Left cardiac atrium (tissue), 4 donors: Measurements from ENCODE around the gene GSTP1. TPM values are rescaled to one million over a fixed set of nuclear protein-coding genes. Genes with fewer than 3 reads are reported as not detected.
A peak's percentile ranks its signal among the peaks of the same experiment; 100 is the strongest.
"Not testable (repeated sequence)": the region's sequence is repeated elsewhere in the genome, so short reads cannot be mapped to it uniquely, and the experiment has no call there.

Experiments
- ATAC-seq, 2 donors: fragments of 200-7000 bp; cut with Tn5 transposase; one replicate each; pipeline ENCODE4 v1.9.1; 2020; ENCODE audit warnings: mild to moderate bottlenecking in 2 of 2, moderate library complexity in 2 of 2
- DNase-seq: peaks from one replicate; pipeline ENCODE4 v3.0.0-alpha.2; 2020
- intact Hi-C, 2 donors: fragments of 100-400 bp; cut with DNase I; formaldehyde crosslinking; loops; one replicate each; pipeline versions ENCODE4 v1.14.1 to v1.15.1; 2022 to 2023
- total RNA-seq, 2 donors: library from RNA; stranded (reverse); fragmentation: NEBNext Ultra II Directional; extraction: Animal tissue kit (Norgen Biotek cat#: 25700); gene quantifications; one replicate each; pipeline ENCODE4 v1.2.1, GENCODE V29; 2021
- donor health status: DM: no; HTN: yes; CAD: no.
- donor health status: DM: no; HTN: yes; CAD: no; lungs with severe emphysema.
- donor health status: DM: yes; HTN: yes; CAD: no.
- donor health status: Dilated cardiomyopathy.

Gene GSTP1
- total RNA-seq, 2 donors from 2014 or later = 314 to 337 TPM

DNA sequence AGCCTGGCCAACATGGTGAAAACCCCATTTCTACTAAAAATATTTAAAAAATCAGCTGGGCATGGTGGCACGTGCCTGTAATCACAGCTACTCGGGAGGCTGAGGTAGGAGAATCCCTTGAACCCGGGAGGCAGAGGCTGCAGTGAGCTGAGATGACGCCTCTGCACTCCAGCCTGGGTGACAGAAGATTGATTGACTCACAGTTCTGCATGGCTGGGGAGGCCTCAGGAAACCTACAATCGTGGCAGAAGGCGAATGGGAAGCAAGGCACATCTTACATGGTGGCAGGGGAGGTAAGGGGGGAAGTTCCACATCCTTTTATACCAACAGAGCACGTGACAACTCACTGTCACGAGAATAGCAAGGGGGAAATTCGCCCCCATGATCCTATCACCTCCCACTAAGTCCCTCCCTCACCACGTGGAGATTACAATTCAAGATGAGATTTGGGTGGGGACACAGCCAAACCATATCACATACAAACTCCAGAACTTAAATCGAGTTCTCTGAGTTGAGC, 5.3 kb downstream of the GSTP1 start:
- DNase-seq, ATAC-seq, intact Hi-C loops: not testable (repeated sequence)

DNA sequence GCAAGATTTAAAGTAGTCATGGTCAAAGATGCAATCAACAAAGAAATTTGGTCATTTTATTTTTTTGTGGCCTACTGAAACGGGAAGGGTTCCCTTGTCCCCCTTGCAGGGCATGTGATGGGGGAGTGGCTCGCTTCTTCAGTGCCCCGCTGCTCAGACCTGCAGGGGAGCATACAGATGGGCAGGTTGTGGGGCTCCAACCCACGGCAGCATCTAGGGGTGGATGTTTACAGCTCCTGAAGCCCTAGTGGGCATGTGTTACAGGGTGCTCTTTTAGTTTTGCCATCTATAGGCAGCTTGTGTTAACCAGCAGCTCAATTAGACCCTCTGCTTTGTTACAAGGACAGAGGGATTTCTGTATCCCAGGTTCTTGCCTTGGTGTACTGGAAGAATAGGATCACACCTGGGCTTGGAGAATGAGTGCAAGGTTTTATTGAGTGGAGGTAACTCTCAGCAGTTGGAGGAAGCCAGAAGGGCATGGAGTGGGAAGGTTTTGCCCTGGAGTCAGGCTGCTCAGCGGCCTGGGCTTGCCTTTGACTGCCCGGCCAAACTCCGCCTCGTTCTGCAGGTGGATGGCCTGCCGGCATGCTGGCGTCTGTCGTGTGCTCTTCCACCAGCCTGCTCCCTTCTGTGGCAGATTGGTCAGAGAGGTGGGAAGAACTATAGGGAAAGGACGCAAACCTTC, 9.4 kb downstream of the GSTP1 start:
- no peak for ATAC-seq
- intact Hi-C loops = no loop called here
- no peak for DNase-seq

DNA sequence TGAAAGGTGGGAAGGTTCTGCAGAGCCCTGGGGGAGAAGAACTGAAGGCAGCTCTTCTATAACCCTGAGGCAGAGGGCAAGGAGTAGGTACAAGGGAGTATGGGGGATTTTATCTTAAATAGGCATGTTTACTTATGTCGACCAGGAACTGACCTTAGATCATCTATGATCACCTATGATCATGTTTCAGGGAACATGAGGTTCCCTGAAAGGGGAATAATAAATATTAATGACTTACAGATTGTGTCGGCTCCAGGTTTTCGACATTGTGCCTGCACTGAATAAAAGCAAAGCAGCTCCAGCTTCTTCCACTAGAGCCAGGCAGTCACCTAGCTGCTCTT, 9.9 kb downstream of the GSTP1 start:
- DNase-seq (no peak), ATAC-seq (no peak)
- intact Hi-C loops = no loop called here

DNA sequence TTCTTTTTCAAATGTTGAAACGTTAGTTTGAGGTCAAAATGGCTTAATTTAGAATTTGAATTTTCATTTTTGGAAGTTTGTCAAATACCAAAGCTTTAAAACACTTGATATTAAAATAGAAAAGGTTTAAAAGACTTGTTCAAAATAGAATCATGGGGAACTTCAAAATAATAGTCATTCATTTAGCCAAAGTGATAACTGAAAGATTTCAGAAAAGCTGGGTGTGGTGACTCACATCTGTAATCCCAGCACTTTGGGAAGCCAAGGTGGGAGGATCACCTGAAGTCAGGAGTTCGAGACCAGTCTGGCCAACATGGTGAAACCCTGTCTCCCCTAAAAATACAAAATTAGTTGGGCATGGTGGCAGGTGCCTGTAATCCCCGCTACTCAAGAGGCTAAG, 10.9 kb downstream of the GSTP1 start:
- intact Hi-C loops = no loop called here
- DNase-seq (no peak), ATAC-seq (no peak)

DNA sequence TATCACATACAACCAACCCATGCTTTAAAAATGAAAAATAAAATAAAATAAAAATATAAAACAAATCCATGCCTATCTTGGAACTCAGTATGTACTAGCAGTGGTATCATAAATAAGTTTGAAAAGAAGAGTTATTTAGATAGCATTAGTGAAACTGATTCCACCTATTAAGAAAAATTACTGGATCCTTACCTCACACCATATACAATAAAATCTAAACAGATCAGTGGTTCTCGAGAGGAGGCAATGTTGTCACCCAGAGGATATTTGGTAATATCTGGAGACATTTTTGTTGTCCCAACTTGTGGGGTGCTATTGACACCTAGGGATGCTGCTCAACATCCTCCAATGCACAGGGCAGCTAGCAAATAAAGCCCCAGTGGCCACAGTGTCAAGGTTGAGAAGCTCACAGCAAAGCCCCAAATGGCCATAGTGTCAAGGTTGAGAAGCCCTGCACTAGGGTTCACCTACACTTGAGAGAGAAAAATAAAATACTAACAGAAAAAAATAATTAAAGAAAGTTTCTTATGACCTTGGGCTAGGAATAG, 13.2 kb downstream of the GSTP1 start:
- DNase-seq = no peak
- no peak for ATAC-seq
- intact Hi-C loops = no loop called here

DNA sequence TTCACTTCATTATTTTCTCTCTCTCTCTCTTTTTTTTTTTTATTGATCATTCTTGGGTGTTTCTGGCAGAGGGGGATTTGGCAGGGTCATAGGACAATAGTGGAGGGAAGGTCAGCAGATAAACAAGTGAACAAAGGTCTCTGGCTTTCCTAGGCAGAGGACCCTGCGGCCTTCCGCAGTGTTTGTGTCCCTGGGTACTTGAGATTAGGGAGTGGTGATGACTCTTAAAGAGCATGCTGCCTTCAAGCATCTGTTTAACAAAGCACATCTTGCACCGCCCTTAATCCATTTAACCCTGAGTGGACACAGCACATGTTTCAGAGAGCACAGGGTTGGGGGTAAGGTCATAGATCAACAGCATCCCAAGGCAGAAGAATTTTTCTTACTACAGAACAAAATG, 13.8 kb downstream of the GSTP1 start:
- intact Hi-C loops, ATAC-seq, DNase-seq: not testable (repeated sequence)

DNA sequence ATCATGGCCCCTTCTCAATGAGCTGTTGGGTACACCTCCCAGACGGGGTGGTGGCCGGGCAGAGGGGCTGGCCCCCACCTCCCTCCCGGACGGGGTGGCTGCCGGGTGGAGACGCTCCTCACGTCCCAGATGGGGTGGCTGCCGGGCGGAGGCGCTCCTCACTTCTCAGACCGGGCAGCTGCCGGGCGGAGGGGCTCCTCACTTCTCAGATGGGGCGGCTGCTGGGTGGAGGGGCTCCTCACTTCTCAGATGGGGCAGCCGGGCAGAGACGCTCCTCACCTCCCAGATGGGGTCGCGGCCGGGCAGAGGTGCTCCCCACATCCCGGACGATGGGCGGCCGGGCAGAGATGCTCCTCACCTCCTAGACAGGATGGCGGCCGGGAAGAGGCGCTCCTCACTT, 14.4 kb downstream of the GSTP1 start:
- not testable (repeated sequence) for DNase-seq

DNA sequence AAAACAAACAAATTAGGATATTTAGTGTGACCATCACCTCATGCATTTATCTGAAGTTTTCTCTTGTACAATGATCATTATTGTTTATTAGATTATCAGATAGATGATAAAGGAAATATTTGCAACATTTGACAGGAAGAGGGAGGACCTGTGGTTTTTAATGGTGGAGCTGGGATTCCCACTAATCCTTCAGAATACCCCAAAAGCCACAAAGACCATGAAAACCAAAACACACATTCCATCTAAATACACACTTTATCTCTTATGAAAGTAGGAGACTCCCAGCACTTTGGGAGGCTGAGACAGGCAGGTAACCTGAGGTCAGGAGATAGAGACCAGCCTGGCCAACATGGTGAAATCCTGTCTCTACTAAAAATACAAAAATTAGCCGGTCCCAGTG, 15.5 kb downstream of the GSTP1 start:
- DNase-seq (no peak), ATAC-seq (no peak)
- intact Hi-C loops = no loop called here

More for the DNA sequence above, 14.4 kb downstream of the GSTP1 start:
- ATAC-seq, intact Hi-C loops: not testable (repeated sequence)

DNA sequence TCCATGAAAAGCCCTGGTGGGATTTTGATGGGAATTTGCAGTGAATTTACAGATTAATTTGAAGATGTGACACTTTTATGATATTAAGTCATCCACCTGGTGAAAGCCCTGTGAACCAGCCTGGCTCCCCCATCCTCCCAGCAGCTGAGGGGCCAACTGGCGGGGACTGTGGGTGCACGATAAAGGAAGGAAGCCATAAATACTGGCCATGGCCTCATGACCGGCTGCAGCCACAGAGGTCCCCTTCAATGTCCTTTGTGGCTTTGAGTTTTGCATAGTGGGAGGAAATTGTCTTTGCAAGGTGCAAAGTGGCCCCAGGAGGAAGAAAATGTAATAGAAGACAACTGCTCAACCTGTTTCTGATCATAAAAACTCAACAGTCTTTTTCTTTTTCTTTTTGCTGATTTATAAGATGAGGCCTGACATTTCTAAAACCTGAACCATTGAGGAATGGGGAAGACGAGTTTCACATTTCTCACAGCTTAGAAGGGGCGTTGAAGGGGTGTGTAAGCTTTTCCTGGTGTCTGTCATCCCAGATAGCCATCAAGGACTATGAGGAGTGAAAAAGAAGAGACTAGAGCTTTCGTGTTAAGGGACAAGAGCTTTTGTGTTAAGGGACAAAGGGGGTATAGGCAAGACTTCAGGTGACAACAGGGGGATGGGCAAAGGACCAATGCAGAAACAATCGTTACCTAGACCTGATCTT, 16.9 kb downstream of the GSTP1 start:
- no peak for ATAC-seq
- DNase-seq = no peak
- intact Hi-C loops = no loop called here

DNA sequence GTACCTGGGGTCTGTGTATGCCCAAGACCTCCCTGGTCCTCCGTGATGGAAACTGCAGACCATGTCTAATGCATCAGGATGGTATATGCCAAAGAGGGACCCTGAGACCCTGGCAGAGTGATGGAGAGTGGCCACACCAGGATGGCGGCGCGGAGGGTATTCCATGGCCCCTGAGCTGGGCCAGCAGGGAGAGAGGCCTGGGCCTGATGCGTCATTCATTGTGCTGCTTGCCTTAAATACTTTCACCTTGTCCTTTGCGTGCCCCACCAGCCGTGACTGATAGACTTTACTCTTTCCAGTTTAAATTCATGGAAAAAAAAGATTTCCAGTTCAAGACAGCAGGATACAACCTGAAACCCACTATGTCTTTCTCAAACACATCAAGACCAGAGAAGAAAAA, 17.5 kb downstream of the GSTP1 start:
- intact Hi-C loops = no loop called here
- DNase-seq (no peak), ATAC-seq (no peak)

DNA sequence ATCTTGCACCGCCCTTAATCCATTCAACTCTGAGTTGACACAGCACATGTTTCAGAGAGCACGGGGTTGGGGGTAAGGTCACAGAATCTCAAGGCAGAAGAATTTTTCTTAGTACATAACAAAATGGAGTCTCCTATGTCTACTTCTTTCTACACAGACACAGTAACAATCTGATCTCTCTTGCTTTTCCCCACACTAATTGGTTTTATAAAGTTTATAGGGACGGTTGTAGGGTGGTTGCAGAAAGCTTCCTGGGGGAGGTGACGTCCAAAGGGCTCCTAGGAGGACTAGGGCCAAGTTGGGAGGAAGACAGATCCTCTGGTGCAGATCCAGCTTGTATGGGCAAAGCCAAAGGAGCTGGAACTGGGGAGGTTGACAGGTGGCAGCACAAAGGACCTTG, 20.5 kb downstream of the GSTP1 start:
- intact Hi-C loops, DNase-seq, ATAC-seq: not testable (repeated sequence)

DNA sequence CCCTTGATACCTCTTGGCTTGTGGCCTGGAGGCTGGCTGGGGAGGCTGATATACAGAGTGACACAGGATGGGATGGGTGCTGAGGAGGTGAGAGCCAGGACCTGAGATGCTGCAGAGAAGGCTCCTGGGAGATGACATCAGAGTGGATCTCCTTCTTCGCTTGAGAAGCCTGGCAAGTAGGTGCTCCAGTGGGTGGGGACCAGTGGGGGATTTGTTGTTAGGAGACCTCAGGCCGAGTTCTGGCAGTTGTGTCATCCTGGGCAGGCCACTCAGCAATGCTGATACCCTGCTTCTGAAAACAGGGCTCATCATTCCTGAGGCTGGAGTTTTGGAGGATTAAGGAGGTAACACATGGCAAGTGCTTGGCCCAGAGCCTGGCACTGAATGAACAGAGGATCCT, 21.2 kb downstream of the GSTP1 start:
- ATAC-seq (no peak), DNase-seq (no peak)
- intact Hi-C loops = no loop called here

DNA sequence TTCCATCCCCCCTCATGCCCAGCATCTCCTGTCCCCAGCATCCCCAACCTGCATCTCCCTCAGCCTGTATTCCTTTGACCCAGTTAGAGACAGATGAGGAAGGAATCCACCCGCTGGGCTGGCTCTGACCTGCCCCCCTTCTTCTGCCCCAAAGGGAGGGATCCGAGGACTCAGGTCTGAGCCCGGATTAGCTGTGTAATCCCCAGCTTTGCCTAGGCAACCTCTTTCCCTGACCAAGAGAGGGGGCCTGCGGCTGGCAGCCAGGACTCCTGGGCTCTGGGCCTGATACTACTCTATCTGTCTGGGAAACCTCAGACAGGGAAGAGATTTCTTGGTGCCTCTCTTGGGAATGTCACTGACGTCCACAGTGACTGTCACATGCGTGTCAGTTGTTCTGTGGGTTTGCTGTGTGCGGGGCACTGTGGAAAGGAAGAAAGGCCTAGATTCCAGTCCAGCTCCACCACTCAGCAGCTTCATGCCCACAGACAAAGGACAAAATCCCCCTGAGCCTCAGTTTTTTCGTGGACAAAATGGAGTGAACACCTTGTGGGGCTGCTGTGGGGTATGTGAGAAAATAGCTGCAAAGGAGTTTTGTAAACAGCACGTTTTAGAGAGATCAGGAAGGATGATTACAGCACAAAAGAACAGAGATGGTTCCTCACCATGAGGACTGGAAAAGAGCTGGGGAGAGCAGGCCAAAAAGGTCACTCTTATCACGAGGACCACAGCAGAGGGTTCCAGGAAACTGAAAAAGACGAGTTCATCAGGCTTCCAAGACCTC, 21.8 kb downstream of the GSTP1 start:
- ATAC-seq (no peak), DNase-seq (no peak)
- intact Hi-C loops = no loop called here

DNA sequence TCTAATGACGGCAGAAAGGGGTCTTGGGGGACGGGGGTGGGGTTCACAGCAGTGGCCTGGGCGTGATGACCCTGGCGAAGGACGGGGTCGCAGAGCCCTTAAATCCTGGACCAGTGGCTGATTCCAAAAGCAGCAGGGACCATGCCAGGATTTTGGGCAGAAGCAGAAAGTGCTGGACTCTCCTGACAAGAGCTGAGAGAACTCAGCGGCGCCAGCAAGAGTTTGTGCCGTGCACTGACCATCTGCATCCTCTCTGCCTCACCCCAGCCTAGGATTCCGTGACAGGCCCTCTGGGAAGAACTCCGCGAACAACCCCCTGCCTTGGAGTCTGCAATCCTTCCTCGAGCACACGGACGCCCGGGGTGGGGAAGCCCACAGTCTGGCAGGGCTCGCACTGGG, 22.5 kb downstream of the GSTP1 start:
- intact Hi-C loops = no loop called here
- DNase-seq = no peak

DNA sequence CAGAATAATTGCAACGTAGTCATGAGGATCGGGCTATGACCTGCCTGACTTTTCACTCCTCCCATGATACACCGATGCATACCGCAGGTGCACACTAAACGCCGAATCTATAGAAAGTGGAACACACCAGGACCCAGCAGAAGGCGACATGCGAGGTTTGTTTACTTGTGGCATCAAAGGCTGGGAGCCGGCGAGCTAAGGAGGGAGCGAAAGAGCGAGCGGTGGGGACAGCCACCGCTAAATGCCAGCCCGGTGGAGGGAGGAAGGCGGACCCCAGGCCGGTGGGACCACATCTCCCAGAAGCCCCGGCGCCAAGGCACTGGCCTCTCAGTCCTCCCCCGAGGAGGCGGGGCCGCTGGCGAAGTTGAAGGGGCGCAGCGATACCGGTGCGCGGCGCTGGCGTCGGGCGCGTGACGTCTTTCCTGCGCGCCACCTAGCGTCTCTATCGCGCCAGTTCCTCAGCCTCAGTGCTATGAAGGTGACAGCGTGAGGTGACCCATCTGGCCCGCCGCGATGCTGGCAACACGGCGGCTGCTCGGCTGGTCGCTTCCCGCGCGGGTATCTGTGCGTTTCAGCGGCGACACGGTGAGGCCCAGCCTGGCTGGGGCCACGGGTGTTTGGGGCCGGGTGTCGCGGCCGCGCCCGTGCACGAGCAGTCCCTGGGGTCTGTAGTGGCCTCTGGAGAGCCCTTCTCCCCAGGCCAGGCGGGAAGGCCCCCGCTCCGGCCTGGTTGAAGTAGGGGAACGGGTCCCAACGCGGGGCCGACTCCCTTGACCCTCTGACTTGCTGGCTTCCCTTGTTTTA, 23.1 kb downstream of the GSTP1 start, which contains the start of gene NDUFV1:
Gene NDUFV1, plus strand, starts transcription at position 445 of the 804 bp plus-strand sequence. Its CDS starts 69 bp downstream, at position 514.
- ATAC-seq (peak; percentile 99 to 100), DNase-seq (peak; percentile 98)
- intact Hi-C loops = no loop called here

More for the DNA sequence above, 22.5 kb downstream of the GSTP1 start:
- ATAC-seq = peak; percentile 33 to 58

DNA sequence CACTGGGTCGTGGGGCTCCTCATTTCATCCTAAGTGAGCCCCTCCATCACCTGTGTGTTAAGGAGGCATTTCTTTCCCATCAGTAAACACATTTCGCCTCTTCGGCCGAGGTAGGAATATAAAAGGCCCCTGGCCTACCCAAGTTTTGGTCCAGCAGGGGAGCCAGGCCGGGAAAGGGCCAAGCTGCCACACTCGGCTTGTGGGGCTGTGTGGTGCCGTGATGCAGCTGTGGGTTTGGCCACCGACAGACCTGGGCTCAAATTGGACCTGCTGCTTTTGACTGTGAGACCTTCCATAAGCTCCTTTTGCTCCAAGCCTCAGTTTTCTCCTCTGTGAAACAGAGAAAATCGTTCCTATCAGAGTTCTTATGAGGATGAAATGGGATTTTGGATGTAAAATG, 23.9 kb downstream of the GSTP1 start:
- DNase-seq (no peak), ATAC-seq (no peak)
- intact Hi-C loops = no loop called here

DNA sequence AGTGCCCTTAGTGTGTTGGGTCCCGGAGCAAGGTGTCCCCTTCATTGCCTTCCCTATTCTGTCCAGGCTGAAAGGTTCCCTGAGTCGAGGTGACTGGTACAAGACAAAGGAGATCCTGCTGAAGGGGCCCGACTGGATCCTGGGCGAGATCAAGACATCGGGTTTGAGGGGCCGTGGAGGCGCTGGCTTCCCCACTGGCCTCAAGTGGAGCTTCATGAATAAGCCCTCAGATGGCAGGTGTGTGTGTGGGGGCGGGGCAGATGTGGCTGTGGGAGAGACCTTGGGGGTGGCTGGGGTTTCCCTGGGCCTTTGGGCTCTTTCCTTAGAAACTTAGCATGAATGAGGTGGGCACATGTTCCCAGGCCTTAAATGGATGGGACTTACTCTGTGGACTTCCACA, 24.9 kb downstream of the GSTP1 start:
- intact Hi-C loops = no loop called here
- DNase-seq = no peak

DNA sequence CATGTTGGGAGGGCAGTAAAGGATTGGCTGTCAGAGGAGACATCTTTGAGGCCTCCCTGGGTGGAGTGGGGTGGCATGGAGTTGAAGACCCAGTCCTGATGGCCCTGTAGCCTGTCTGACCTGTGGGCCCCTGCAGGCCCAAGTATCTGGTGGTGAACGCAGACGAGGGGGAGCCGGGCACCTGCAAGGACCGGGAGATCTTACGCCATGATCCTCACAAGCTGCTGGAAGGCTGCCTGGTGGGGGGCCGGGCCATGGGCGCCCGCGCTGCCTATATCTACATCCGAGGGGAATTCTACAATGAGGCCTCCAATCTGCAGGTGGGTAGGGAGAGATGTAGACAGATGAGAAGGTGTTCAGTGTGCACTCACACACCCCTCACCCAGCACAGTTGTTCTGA, 25.7 kb downstream of the GSTP1 start:
- DNase-seq (no peak), ATAC-seq (no peak)
- intact Hi-C loops = no loop called here

More for the DNA sequence above, 24.9 kb downstream of the GSTP1 start:
- ATAC-seq = no peak
